SH-SY5Y (cell line): ENCODE data around the gene MFF.

ENCODE experiments used
- GATA2 ChIP-seq: IDR thresholded peaks from 2 replicates; pipeline ENCODE4 v1.6.1; 2011; ENCODE audit warnings: mild to moderate bottlenecking, low read depth, low read length
- GATA3 ChIP-seq: IDR thresholded peaks from 2 replicates; pipeline ENCODE4 v1.6.1; 2011; ENCODE audit warnings: low read depth, mild to moderate bottlenecking, low read length, moderate library complexity

DNA sequence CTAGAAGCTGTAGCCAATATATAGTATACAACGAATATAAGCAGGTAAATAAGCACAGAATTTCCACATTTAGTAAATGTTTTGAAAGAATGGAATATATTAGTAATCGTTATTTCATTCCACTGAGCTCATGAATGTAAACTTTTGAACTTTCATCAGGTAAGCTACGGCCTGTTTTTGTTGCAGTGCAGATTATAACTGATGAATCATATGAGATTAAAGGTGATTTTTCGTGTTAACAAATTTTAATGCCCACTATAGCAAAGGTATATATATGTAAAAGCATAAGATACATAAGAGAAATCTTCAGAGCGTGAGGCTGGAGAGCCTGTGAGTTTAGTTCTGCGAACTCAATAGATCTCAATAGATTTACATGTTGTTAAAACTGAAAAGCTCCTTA lies 61.6 kb downstream of the MFF start:
- no peak for TF ChIP-seq GATA2
- TF ChIP-seq GATA3 = no peak
